ENCODE results near the gene CDH7. TPM values are rescaled to one million over a fixed set of nuclear protein-coding genes. Genes with fewer than 3 reads are reported as not detected.

Gene CDH7
- total RNA-seq, 2 experiments from 2014 or later = not detected

GRCh38 chr18:65752625-65753325 is 2.0 kb downstream of the CDH7 start:
- ATAC-seq (ENCODE audit: low read depth) = no peak
- Mint-ChIP-seq H3K27ac (no peak overlapping the region), H3K9me3 (peaks cover 2% of the 10 kb centered on the region), H3K36me3 (no peaks in the 10 kb centered on the region), H3K4me3 (no peak overlapping the region), H3K4me1 (no peaks in the 10 kb centered on the region), H3K27me3 (peaks cover 20% of the 10 kb centered on the region)
- DNase-seq = no peak
- POLR2A ChIA-PET = no interaction called here

DNA sequence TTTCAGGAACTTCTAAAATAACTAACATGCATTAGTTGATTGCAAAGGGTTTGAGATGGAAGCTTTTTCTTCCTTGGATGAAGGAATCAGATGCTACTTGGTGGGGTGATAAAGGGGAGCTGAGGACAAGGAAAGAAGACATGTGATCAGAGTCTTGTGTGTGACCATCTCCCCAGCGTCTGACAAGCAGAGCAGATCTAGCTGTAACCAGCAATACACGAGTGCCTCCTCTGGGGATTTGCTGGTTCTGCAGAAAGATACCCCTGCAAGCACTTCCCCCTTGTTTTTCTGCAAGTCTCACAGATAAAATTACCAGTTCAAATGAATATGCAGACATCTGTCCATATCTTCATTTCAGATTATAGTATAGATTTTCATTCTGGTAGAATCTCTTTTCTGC is 2.7 kb downstream of the CDH7 start:
- peaks cover 20% of the 10 kb centered on the region for H3K27me3 Mint-ChIP-seq
- POLR2A ChIA-PET = no interaction called here
- H3K4me3 Mint-ChIP-seq = no peak overlapping the region
- DNase-seq = no peak
- peaks cover 2% of the 10 kb centered on the region for H3K9me3 Mint-ChIP-seq
- no peaks in the 10 kb centered on the region for H3K36me3 Mint-ChIP-seq
- no peak for ATAC-seq (ENCODE audit: low read depth)
- no peak overlapping the region for H3K27ac Mint-ChIP-seq
- H3K4me1 Mint-ChIP-seq = no peaks in the 10 kb centered on the region

- peaks cover 20% of the 10 kb centered on the region for H3K27me3 Mint-ChIP-seq
- H3K4me1 Mint-ChIP-seq = no peaks in the 10 kb centered on the region
- H3K9me3 Mint-ChIP-seq = peaks cover 2% of the 10 kb centered on the region
- no peaks in the 10 kb centered on the region for H3K36me3 Mint-ChIP-seq
- no peak overlapping the region for H3K27ac Mint-ChIP-seq
- no peak for ATAC-seq (ENCODE audit: low read depth)
- H3K4me3 Mint-ChIP-seq = no peak overlapping the region
- POLR2A ChIA-PET = no interaction called here
- DNase-seq = no peak
These were observed 3.3 kb downstream of the CDH7 start for GRCh38 chr18:65754121-65754520.

- Mint-ChIP-seq H3K27ac (no peak overlapping the region), H3K27me3 (peaks cover 8% of the 10 kb centered on the region), H3K4me1 (no peaks in the 10 kb centered on the region), H3K4me3 (no peak overlapping the region), H3K9me3 (peaks cover 2% of the 10 kb centered on the region), H3K36me3 (no peaks in the 10 kb centered on the region)
- ATAC-seq (ENCODE audit: low read depth) (no peak), DNase-seq (no peak)
- POLR2A ChIA-PET = no interaction called here
These were observed 4.8 kb downstream of the CDH7 start for GRCh38 chr18:65755616-65756015.

GRCh38 chr18:65760457-65760856 is 9.6 kb downstream of the CDH7 start:
- POLR2A ChIA-PET = no interaction called here
- no peaks in the 10 kb centered on the region for H3K27me3 Mint-ChIP-seq
- H3K4me1 Mint-ChIP-seq = no peaks in the 10 kb centered on the region
- H3K9me3 Mint-ChIP-seq = peaks cover 2% of the 10 kb centered on the region
- no peaks in the 10 kb centered on the region for H3K36me3 Mint-ChIP-seq
- no peak overlapping the region for H3K4me3 Mint-ChIP-seq
- no peak for DNase-seq
- no peak overlapping the region for H3K27ac Mint-ChIP-seq
- no peak for ATAC-seq (ENCODE audit: low read depth)

GRCh38 chr18:65761636-65762295 is 11.0 kb downstream of the CDH7 start:
- ATAC-seq (ENCODE audit: low read depth) (no peak), DNase-seq (no peak)
- Mint-ChIP-seq H3K9me3 (peaks cover 2% of the 10 kb centered on the region), H3K4me1 (no peaks in the 10 kb centered on the region), H3K27ac (no peak overlapping the region), H3K27me3 (no peaks in the 10 kb centered on the region), H3K4me3 (no peak overlapping the region), H3K36me3 (no peaks in the 10 kb centered on the region)
- POLR2A ChIA-PET = no interaction called here

- Mint-ChIP-seq H3K9me3 (peaks cover under 1% of the 10 kb centered on the region), H3K36me3 (no peaks in the 10 kb centered on the region), H3K4me3 (no peak overlapping the region), H3K27me3 (no peaks in the 10 kb centered on the region), H3K4me1 (no peaks in the 10 kb centered on the region), H3K27ac (no peak overlapping the region)
- POLR2A ChIA-PET = no interaction called here
- ATAC-seq (ENCODE audit: low read depth) (no peak), DNase-seq (no peak)
These were observed 11.7 kb downstream of the CDH7 start for GRCh38 chr18:65762556-65762955.

GRCh38 chr18:65767406-65767805 is 16.6 kb downstream of the CDH7 start:
- Mint-ChIP-seq H3K4me3 (no peak overlapping the region), H3K36me3 (no peaks in the 10 kb centered on the region), H3K4me1 (no peaks in the 10 kb centered on the region), H3K27me3 (no peaks in the 10 kb centered on the region), H3K27ac (no peak overlapping the region), H3K9me3 (no peaks in the 10 kb centered on the region)
- no peak for DNase-seq
- no peak for ATAC-seq (ENCODE audit: low read depth)
- POLR2A ChIA-PET = no interaction called here

DNA sequence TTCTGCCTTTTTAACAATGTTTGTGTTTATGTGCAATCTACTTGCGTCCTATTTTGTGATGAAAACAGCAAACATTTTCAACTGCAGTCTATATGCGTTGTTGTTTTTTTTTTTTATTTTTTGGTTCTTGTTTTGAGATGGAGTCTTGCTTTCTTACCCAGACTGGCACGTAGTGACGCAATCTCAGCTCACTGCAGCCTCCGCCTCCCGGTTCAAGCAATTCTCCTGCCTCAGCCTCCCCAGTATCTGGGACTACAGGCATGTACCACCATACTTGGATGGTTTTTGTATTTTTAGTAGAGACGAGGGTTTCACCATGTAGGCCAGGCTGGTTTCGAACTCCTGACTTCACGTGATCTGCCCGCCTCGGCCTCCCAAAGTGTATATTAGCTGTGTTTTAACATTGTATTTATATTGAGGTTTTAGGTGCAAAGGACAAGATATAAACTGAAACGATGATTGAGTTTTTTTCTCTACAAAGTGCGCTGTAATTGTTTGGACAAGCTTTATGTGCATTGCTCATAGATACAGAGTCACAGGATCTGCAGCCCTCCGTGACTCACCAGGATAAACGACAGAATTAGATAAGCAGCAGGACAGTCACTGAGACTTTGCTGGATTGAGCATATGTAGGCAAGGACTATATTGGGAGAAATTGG is 17.4 kb downstream of the CDH7 start:
- Mint-ChIP-seq H3K4me1 (no peaks in the 10 kb centered on the region), H3K27me3 (no peaks in the 10 kb centered on the region), H3K27ac (no peak overlapping the region), H3K4me3 (no peak overlapping the region), H3K9me3 (no peaks in the 10 kb centered on the region), H3K36me3 (no peaks in the 10 kb centered on the region)
- no peak for DNase-seq
- POLR2A ChIA-PET = no interaction called here
- no peak for ATAC-seq (ENCODE audit: low read depth)

DNA sequence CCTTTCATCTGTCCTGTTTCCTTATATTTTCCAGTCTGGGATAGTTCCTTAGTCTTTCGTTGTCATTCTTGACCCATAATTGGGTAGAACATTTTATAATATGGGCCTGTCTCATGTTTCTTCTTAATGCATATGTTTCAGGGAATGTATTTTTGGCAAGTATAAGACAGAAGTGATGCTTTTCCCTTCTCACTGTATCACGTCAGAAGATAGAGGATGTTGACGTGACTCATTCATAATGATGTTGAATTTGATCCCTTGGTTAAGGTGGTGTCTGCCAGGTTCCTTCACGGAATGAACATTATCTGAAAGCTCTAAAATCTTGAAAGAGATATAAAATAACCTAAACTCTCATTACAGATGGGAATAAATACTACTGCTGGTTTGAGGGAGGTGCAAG is 18.8 kb downstream of the CDH7 start:
- no peaks in the 10 kb centered on the region for H3K36me3 Mint-ChIP-seq
- no peak for DNase-seq
- H3K4me1 Mint-ChIP-seq = no peaks in the 10 kb centered on the region
- H3K9me3 Mint-ChIP-seq = no peaks in the 10 kb centered on the region
- H3K27me3 Mint-ChIP-seq = no peaks in the 10 kb centered on the region
- H3K27ac Mint-ChIP-seq = no peak overlapping the region
- H3K4me3 Mint-ChIP-seq = no peak overlapping the region
- no peak for ATAC-seq (ENCODE audit: low read depth)
- POLR2A ChIA-PET = no interaction called here

DNA sequence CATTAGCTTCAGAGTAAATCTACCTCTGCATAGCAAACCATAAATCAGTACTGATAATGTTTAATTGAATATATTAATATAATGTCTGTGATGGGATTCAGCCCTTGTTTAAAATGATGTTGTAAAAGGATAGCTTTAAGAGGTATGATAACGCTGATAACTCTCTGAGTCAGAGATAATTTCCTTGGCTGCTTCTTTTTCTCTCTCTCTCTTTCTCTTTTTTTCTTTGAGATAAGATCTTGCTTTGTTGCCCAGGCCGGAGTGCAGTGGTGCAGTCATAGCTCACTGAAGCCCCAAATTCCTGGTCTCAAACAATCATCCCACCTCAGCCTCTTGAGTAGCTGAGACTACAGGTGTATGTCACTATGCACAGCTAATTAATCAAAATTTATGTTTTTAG is 35.7 kb downstream of the CDH7 start:
- POLR2A ChIA-PET = no interaction called here
- no peak overlapping the region for H3K27ac Mint-ChIP-seq
- DNase-seq = no peak
- no peaks in the 10 kb centered on the region for H3K36me3 Mint-ChIP-seq
- no peaks in the 10 kb centered on the region for H3K27me3 Mint-ChIP-seq
- ATAC-seq (ENCODE audit: low read depth) = no peak
- peaks cover 3% of the 10 kb centered on the region for H3K9me3 Mint-ChIP-seq
- no peaks in the 10 kb centered on the region for H3K4me1 Mint-ChIP-seq
- H3K4me3 Mint-ChIP-seq = no peak overlapping the region

GRCh38 chr18:65788373-65788772 is 37.6 kb downstream of the CDH7 start:
- Mint-ChIP-seq H3K36me3 (no peaks in the 10 kb centered on the region), H3K27ac (no peak overlapping the region), H3K27me3 (no peaks in the 10 kb centered on the region), H3K4me3 (no peak overlapping the region), H3K9me3 (peaks cover 3% of the 10 kb centered on the region), H3K4me1 (no peaks in the 10 kb centered on the region)
- no peak for DNase-seq
- no peak for ATAC-seq (ENCODE audit: low read depth)
- POLR2A ChIA-PET = no interaction called here

- no peak overlapping the region for H3K27ac Mint-ChIP-seq
- ATAC-seq (ENCODE audit: low read depth) = no peak
- H3K9me3 Mint-ChIP-seq = peaks cover 6% of the 10 kb centered on the region
- POLR2A ChIA-PET = no interaction called here
- DNase-seq = no peak
- no peaks in the 10 kb centered on the region for H3K27me3 Mint-ChIP-seq
- no peaks in the 10 kb centered on the region for H3K36me3 Mint-ChIP-seq
- H3K4me1 Mint-ChIP-seq = no peaks in the 10 kb centered on the region
- no peak overlapping the region for H3K4me3 Mint-ChIP-seq
These were observed 39.8 kb downstream of the CDH7 start for GRCh38 chr18:65790604-65791003.

- no peak for ATAC-seq (ENCODE audit: low read depth)
- no peak for DNase-seq
- H3K4me3 Mint-ChIP-seq = no peak overlapping the region
- H3K4me1 Mint-ChIP-seq = no peaks in the 10 kb centered on the region
- no peaks in the 10 kb centered on the region for H3K36me3 Mint-ChIP-seq
- no peak overlapping the region for H3K27ac Mint-ChIP-seq
- POLR2A ChIA-PET = no interaction called here
- H3K9me3 Mint-ChIP-seq = peaks cover 6% of the 10 kb centered on the region
- no peaks in the 10 kb centered on the region for H3K27me3 Mint-ChIP-seq
These were observed 40.9 kb downstream of the CDH7 start for GRCh38 chr18:65791719-65792118.
